ENCODE results near the gene IL15RA. TPM values are rescaled to one million over a fixed set of nuclear protein-coding genes. Genes with fewer than 3 reads are reported as not detected.

Gene IL15RA
- total and polyA plus RNA-seq, 2 donors (not counting 3 experiments of a cell fraction or from before 2014, with no cell fraction given): 18.8 to 20.6 TPM

GRCh38 chr10:6019796-6020195 lies 42.5 kb upstream of the IL15RA start:
- intact Hi-C loops (cut with micrococcal nuclease): no loop called here
- no peaks in the 10 kb centered on the region for H3K79me2 ChIP-seq (ENCODE audit: control insufficient read depth, insufficient read depth, low read length)
- DNase-seq (ENCODE audit: low read depth, low spot score) (no peak), FAIRE-seq (no peak)
- H4K20me1 ChIP-seq (replicated peaks; ENCODE audit: control insufficient read depth, extremely low read depth, insufficient read depth, low read length): no peaks in the 10 kb centered on the region
- H2AFZ ChIP-seq (ENCODE audit: low read depth, low read length): no peak overlapping the region
- no TSS peak for BruUV-seq (replicated peaks)
- ChIA-PET CTCF (interaction anchor here (1.3 kb wide), 1 partner anchor 66 kb away, joined by 3 read pairs; no protein-coding TSS in a partner anchor), POLR2A (no interaction called here)
- H3K4me1 ChIP-seq (ENCODE audit: control insufficient read depth, extremely low read depth, insufficient read depth, low read length): no peaks in the 10 kb centered on the region
- H3K9me1 ChIP-seq (replicated peaks; ENCODE audit: control insufficient read depth, extremely low read depth, insufficient read depth, low read length): no peaks in the 10 kb centered on the region
- H3K9ac ChIP-seq (replicated peaks; ENCODE audit: extremely low read depth, insufficient read depth, low read length): no peak overlapping the region
- H3K27me3 ChIP-seq (ENCODE audit: control insufficient read depth in 2 of 2, insufficient read depth in 2 of 2, low read length in 2 of 2): peaks cover 0 to 6% of the 10 kb centered on the region in 2 experiments
- no peak overlapping the region for H3K27ac ChIP-seq (ENCODE audit: insufficient read depth, low read depth, low read length)
- H3K9me3 ChIP-seq (replicated peaks; ENCODE audit: control insufficient read depth, insufficient read depth, low read length): no peaks in the 10 kb centered on the region
- TF ChIP-seq MYC (IDR thresholded peaks at IDR 0.05; ENCODE audit: low read depth, low read length): no peak
- no peak for TF ChIP-seq POLR2A (IDR thresholded peaks at IDR 0.05; ENCODE audit: low read depth, low read length)
- TF ChIP-seq, protein P1, sequence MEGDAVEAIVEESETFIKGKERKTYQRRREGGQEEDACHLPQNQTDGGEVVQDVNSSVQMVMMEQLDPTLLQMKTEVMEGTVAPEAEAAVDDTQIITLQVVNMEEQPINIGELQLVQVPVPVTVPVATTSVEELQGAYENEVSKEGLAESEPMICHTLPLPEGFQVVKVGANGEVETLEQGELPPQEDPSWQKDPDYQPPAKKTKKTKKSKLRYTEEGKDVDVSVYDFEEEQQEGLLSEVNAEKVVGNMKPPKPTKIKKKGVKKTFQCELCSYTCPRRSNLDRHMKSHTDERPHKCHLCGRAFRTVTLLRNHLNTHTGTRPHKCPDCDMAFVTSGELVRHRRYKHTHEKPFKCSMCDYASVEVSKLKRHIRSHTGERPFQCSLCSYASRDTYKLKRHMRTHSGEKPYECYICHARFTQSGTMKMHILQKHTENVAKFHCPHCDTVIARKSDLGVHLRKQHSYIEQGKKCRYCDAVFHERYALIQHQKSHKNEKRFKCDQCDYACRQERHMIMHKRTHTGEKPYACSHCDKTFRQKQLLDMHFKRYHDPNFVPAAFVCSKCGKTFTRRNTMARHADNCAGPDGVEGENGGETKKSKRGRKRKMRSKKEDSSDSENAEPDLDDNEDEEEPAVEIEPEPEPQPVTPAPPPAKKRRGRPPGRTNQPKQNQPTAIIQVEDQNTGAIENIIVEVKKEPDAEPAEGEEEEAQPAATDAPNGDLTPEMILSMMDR (IDR thresholded peaks at IDR 0.05; ENCODE audit: extremely low read depth in 1 of 2, insufficient read depth in 1 of 2, low read depth in 1 of 2, low read length in 2 of 2): no peak
- TF ChIP-seq MAX (IDR thresholded peaks at IDR 0.05; ENCODE audit: insufficient read depth, insufficient read length): no peak
- no peak for TF ChIP-seq EZH2 (IDR thresholded peaks at IDR 0.05; ENCODE audit: borderline replicate concordance, low read depth, low read length, severe bottlenecking)
- TF ChIP-seq FOS (IDR thresholded peaks at IDR 0.05; ENCODE audit: borderline replicate concordance, insufficient read depth, low read length): no peak
- TF ChIP-seq GATA2 (IDR thresholded peaks at IDR 0.05; ENCODE audit: insufficient read depth, insufficient read length, low read depth, low read length): no peak
- no peak for TF ChIP-seq JUN (IDR thresholded peaks at IDR 0.05; ENCODE audit: borderline replicate concordance, insufficient read depth, insufficient read length, low read depth)
- TF ChIP-seq POLR2AphosphoS5 (IDR thresholded peaks at IDR 0.05; ENCODE audit: insufficient read depth, low read depth, low read length): no peak
- no peak overlapping the region for H3K4me2 ChIP-seq (ENCODE audit: insufficient read depth, low read length)
- dilution Hi-C loops (cut with MboI; ENCODE audit: extremely low pct_ligation_motif_present, low sequenced_read_pairs): no loop called here
- H3K4me3 ChIP-seq (replicated peaks in 1 of 3; ENCODE audit: insufficient read depth in 1 of 3, low read depth in 1 of 3, low read length in 3 of 3): no peak overlapping the region
- no peaks in the 10 kb centered on the region for H3K36me3 ChIP-seq (ENCODE audit: control insufficient read depth in 2 of 2, extremely low read depth in 1 of 2, insufficient read depth in 2 of 2, low read length in 2 of 2)

Data from endothelial cell of umbilical vein (primary cell).